Endodermal cell (in vitro differentiated cells): ENCODE data around the gene CCL5. TPM values are rescaled to one million over a fixed set of nuclear protein-coding genes. Genes with fewer than 3 reads are reported as not detected.
"Not testable (repeated sequence)": the region's sequence is repeated elsewhere in the genome, so short reads cannot be mapped to it uniquely, and the experiment has no call there.

Experiments
- DNase-seq: peaks from one replicate; pipeline ENCODE4 v3.0.0-alpha.2; 2017
- H3K27ac ChIP-seq: 2 replicates; pipeline ENCODE4 v1.5.1; 2013; ENCODE audit warnings: mild to moderate bottlenecking, low read depth, low read length, moderate library complexity
- H3K27me3 ChIP-seq: 2 replicates; pipeline ENCODE4 v1.6.1; 2013; ENCODE audit warnings: mild to moderate bottlenecking, low read length, moderate library complexity; ENCODE audit not compliant: insufficient read depth, control insufficient read depth, poor library complexity, severe bottlenecking
- H3K36me3 ChIP-seq: 2 replicates; pipeline ENCODE4 v1.7.0; 2013; ENCODE audit warnings: mild to moderate bottlenecking, low read length, moderate library complexity; ENCODE audit not compliant: control insufficient read depth, insufficient read depth
- H3K4me1 ChIP-seq: one replicate; pipeline ENCODE4 v1.7.0; 2013; ENCODE audit warnings: low read length; ENCODE audit not compliant: control insufficient read depth, insufficient read depth
- H3K4me3 ChIP-seq: 2 replicates; pipeline ENCODE4 v1.5.1; 2013; ENCODE audit warnings: mild to moderate bottlenecking, low read length, moderate library complexity
- H3K9ac ChIP-seq: 2 replicates; pipeline ENCODE4 v1.6.1; 2013; ENCODE audit warnings: mild to moderate bottlenecking, low read length, moderate library complexity; ENCODE audit not compliant: poor library complexity, severe bottlenecking; ENCODE audit errors: extremely low read depth
- H3K9me3 ChIP-seq: 2 replicates; pipeline ENCODE4 v1.6.1; 2013; ENCODE audit warnings: mild to moderate bottlenecking, low read length, moderate library complexity; ENCODE audit not compliant: control insufficient read depth
- H3K27ac Mint-ChIP-seq: 2 replicates; pipeline ENCODE4 v1.8.0; 2020; ENCODE audit warnings: mixed read lengths
- H3K27me3 Mint-ChIP-seq: 2 replicates; pipeline ENCODE4 v1.8.0; 2021; ENCODE audit warnings: mild to moderate bottlenecking, mixed read lengths; ENCODE audit not compliant: insufficient read depth
- H3K36me3 Mint-ChIP-seq: 2 replicates; pipeline ENCODE4 v1.8.0; 2020; ENCODE audit warnings: low read depth, mixed read lengths
- H3K4me1 Mint-ChIP-seq: 2 replicates; pipeline ENCODE4 v1.8.0; 2020; ENCODE audit warnings: mixed read lengths
- H3K4me3 Mint-ChIP-seq: 2 replicates; pipeline ENCODE4 v1.8.0; 2020; ENCODE audit warnings: mild to moderate bottlenecking, moderate library complexity, mixed read lengths
- H3K9me3 Mint-ChIP-seq: 2 replicates; pipeline ENCODE4 v1.8.0; 2020; ENCODE audit warnings: mild to moderate bottlenecking, mixed read lengths
- WGBS, 2 experiments: methylation state at CpG; one replicate each; pipeline versions ENCODE4 v1.1.5 to v1.1.7; 2013; ENCODE audit warnings: missing lambda C conversion rate in 2 of 2, mixed read lengths in 1 of 2; ENCODE audit not compliant: insufficient coverage in 1 of 2, insufficient read length in 1 of 2; 5-methylcytosine and 5-hydroxymethylcytosine counted together
- total RNA-seq, 2 donors: library from RNA; stranded (reverse); fragmentation: NEBNext Ultra II Directional in 1 of 2; extraction: Animal tissue kit (Norgen Biotek cat#: 25700) in 1 of 2; gene quantifications; 2 replicates in 1 of 2; 3 replicates in 1 of 2; pipeline ENCODE4 v1.2.1, GENCODE V29; 2021
- TF ChIP-seq, protein P1 (sequence below): fragments of 200-600 bp; sonication (generic); conservative IDR thresholded peaks from 2 replicates; pipeline ENCODE4 v1.5.0; 2021; ENCODE audit warnings: antibody characterized with exemption, mild to moderate bottlenecking

The CCL5 gene
- total RNA-seq, 2 donors from 2014 or later, result not detected

DNA sequence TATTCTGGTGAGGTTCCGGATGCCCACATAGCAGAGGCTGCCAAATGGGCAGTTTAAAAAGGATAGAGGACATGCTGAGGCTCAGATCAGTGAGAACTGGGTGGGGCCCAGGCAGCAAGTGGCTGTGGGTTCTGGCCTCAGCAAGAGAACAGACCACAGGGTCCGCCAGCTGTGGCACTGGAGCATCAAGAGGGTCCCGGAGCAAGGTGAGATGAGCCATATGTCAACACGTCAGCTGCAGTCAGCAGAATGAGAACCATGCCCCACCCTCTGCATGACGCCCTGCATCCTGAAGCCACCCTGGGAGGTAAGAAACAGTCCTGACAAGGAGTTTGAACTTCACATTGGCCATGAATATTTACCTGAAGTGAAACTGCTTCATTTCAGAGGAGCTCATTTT is 20.1 kb upstream of the CCL5 start:
- Histone ChIP-seq H3K27ac (no peak overlapping the region), H3K27me3 (no peaks in the 10 kb centered on the region), H3K9me3 (no peaks in the 10 kb centered on the region), H3K9ac (no peak overlapping the region), H3K36me3 (no peaks in the 10 kb centered on the region), H3K4me1 (no peaks in the 10 kb centered on the region), H3K4me3 (no peak overlapping the region)
- no peak for DNase-seq
- Mint-ChIP-seq H3K36me3 (no peaks in the 10 kb centered on the region), H3K4me3 (no peak overlapping the region), H3K9me3 (no peaks in the 10 kb centered on the region), H3K4me1 (no peaks in the 10 kb centered on the region), H3K27ac (no peak overlapping the region), H3K27me3 (peaks cover 1% of the 10 kb centered on the region)
- WGBS, 2 experiments, result 89 to 93% methylated on average over 5 of the region's 5 CpGs
- TF ChIP-seq, protein P1, sequence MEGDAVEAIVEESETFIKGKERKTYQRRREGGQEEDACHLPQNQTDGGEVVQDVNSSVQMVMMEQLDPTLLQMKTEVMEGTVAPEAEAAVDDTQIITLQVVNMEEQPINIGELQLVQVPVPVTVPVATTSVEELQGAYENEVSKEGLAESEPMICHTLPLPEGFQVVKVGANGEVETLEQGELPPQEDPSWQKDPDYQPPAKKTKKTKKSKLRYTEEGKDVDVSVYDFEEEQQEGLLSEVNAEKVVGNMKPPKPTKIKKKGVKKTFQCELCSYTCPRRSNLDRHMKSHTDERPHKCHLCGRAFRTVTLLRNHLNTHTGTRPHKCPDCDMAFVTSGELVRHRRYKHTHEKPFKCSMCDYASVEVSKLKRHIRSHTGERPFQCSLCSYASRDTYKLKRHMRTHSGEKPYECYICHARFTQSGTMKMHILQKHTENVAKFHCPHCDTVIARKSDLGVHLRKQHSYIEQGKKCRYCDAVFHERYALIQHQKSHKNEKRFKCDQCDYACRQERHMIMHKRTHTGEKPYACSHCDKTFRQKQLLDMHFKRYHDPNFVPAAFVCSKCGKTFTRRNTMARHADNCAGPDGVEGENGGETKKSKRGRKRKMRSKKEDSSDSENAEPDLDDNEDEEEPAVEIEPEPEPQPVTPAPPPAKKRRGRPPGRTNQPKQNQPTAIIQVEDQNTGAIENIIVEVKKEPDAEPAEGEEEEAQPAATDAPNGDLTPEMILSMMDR, result no peak

DNA sequence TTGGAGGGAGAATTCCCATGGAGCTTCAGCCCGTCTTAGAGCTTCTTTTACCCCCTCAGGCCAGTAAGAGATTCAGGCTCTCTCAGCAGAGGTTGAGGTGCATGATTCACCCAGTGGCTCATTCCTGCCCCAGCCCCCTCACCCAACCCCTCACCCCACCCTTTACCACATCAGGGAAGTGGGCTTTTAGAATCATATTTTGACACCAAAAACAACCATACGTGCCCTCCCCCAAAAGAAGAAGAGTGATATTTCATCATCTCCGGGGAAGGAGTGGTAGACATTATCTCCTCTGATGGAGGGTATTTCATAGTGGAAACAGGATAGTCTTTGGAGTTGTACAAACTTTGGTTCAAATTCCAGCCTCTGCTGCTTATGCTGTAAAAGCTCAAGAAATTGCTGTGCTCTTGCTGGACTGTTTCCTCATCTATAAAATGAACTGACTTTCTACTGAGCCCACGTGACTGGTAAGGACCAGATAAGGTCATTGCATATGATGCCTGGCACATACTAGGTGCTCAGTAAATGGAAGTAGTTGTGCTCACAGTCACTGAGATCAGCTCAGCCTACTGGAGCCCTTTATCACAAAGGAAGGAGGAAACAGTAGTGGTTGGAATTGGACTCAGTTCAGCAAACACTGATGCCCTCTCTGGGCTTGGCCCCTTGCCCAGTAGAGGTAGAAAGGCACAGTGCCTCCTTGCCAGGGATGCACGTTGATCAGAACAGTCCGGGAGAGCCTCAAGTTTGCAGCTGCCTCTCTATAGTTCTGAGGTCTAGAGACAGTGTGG is 18.3 kb upstream of the CCL5 start:
- Histone ChIP-seq H3K9ac (no peak overlapping the region), H3K27ac (no peak overlapping the region), H3K4me1 (no peaks in the 10 kb centered on the region), H3K9me3 (no peaks in the 10 kb centered on the region), H3K4me3 (no peak overlapping the region), H3K36me3 (no peaks in the 10 kb centered on the region), H3K27me3 (no peaks in the 10 kb centered on the region)
- no peak for DNase-seq
- TF ChIP-seq, protein P1, result no peak
- H3K36me3 Mint-ChIP-seq, result no peaks in the 10 kb centered on the region
- no peak overlapping the region for H3K4me3 Mint-ChIP-seq
- H3K4me1 Mint-ChIP-seq, result no peaks in the 10 kb centered on the region
- H3K27ac Mint-ChIP-seq, result no peak overlapping the region
- 93 to 100% methylated on average over 4 to 6 of the region's 6 CpGs for WGBS, 2 experiments
- no peaks in the 10 kb centered on the region for H3K9me3 Mint-ChIP-seq
- peaks cover 1% of the 10 kb centered on the region for H3K27me3 Mint-ChIP-seq

DNA sequence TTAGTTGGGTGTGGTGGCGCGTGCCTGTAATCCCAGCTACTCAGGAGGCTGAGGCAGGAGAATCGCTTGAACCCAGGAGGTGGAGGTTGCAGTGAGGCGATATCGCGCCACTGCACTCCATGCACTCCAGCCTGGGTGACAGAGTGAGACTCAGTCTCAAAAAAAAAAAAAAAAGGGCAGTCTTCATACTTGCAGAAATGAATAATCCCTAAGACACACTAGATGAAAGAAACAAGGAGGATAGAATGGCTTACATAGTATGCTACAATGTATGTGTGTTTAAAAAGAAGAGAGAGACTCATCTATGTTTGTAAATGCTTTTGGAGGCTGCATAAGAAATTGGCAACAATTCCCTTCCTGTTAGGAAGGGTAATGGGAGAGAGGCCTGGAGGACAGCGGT is 17.6 kb upstream of the CCL5 start:
- not testable (repeated sequence) for H3K4me3 Mint-ChIP-seq, H3K27ac ChIP-seq, H3K4me3 ChIP-seq, H3K4me1 Mint-ChIP-seq, H3K9me3 ChIP-seq, H3K27me3 Mint-ChIP-seq, DNase-seq, H3K9me3 Mint-ChIP-seq, H3K9ac ChIP-seq, H3K27ac Mint-ChIP-seq, H3K36me3 ChIP-seq, H3K4me1 ChIP-seq, H3K36me3 Mint-ChIP-seq, H3K27me3 ChIP-seq
- WGBS, 2 experiments, result 96% methylated on average over 6 of the region's 7 CpGs; no CpG with 5 or more reads in 1 of the 2 experiments
